Liver (tissue), 3 donors: ENCODE measurements around the gene ARNT2.

Experiments
- HNF4A ChIP-seq, 2 donors: conservative IDR thresholded peaks; 2 replicates each; pipeline ENCODE4 v1.6.1; 2016; ENCODE audit warnings: antibody characterized with exemption in 2 of 2, mild to moderate bottlenecking in 2 of 2
- SP1 ChIP-seq: IDR thresholded peaks from 2 replicates; pipeline ENCODE4 v1.6.1; 2018; ENCODE audit warnings: antibody characterized with exemption, mild to moderate bottlenecking
- TF ChIP-seq, protein P1 (sequence below): fragments of 150-350 bp; IDR thresholded peaks from 2 replicates; pipeline ENCODE4 v1.5.1; 2017; ENCODE audit warnings: improper control_type of control experiment, low read depth, low read length; ENCODE audit not compliant: missing input control
- donor health status: healthy.
- donor health status: healthy.

GRCh38 chr15:80396096-80396495 lies 8.1 kb upstream of the ARNT2 start:
- TF ChIP-seq, protein P1, sequence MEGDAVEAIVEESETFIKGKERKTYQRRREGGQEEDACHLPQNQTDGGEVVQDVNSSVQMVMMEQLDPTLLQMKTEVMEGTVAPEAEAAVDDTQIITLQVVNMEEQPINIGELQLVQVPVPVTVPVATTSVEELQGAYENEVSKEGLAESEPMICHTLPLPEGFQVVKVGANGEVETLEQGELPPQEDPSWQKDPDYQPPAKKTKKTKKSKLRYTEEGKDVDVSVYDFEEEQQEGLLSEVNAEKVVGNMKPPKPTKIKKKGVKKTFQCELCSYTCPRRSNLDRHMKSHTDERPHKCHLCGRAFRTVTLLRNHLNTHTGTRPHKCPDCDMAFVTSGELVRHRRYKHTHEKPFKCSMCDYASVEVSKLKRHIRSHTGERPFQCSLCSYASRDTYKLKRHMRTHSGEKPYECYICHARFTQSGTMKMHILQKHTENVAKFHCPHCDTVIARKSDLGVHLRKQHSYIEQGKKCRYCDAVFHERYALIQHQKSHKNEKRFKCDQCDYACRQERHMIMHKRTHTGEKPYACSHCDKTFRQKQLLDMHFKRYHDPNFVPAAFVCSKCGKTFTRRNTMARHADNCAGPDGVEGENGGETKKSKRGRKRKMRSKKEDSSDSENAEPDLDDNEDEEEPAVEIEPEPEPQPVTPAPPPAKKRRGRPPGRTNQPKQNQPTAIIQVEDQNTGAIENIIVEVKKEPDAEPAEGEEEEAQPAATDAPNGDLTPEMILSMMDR = no peak
- TF ChIP-seq HNF4A (conservative IDR thresholded peaks at IDR 0.05) = no peak
- no peak for TF ChIP-seq SP1
